Stomach (tissue), 9 donors: ENCODE data around the gene DHPS. TPM values are rescaled to one million over a fixed set of nuclear protein-coding genes. Genes with fewer than 3 reads are reported as not detected.
A peak's percentile ranks its signal among the peaks of the same experiment; 100 is the strongest.

Experiments
- DNase-seq, 2 donors: peaks; one replicate each; pipeline versions ENCODE4 v3.0.0 to v3.0.0-alpha.2; 2013 to 2019
- H3K27ac ChIP-seq, 5 donors: fragments of 200-600 bp in 4 of 5; sonication (generic) in 4 of 5; one replicate each; pipeline ENCODE4 v1.5.1; 2013 to 2019; ENCODE audit warnings: mild to moderate bottlenecking in 1 of 5, moderate library complexity in 1 of 5
- H3K27me3 ChIP-seq, 3 donors: fragments of 200-600 bp; sonication (generic); one replicate each; pipeline ENCODE4 v1.5.1; 2017 to 2019; ENCODE audit warnings: mixed run types in 1 of 3
- H3K36me3 ChIP-seq, 4 donors: fragments of 200-600 bp; sonication (generic); 1 replicate in 3 of 4; 2 replicates in 1 of 4; pipeline ENCODE4 v1.5.1; 2016 to 2019
- H3K4me1 ChIP-seq, 4 donors: fragments of 200-600 bp; sonication (generic); one replicate each; pipeline ENCODE4 v1.5.1; 2016 to 2019
- H3K4me3 ChIP-seq, 4 donors: fragments of 200-600 bp; sonication (generic) in 3 of 4; one replicate each; pipeline ENCODE4 v1.5.1; 2016 to 2019; ENCODE audit warnings: mild to moderate bottlenecking in 1 of 4
- H3K9me3 ChIP-seq, 4 donors: fragments of 200-600 bp; sonication (generic); one replicate each; pipeline ENCODE4 v1.5.1; 2016 to 2019
- CTCF ChIP-seq, 7 experiments: fragments of 450-650 bp in 4 of 7; fragments of 200-600 bp in 3 of 7; sonication (generic) in 3 of 7; IDR thresholded peaks; one replicate each; pipeline ENCODE4 v1.5.1; 2016 to 2019; ENCODE audit warnings: antibody characterized with exemption in 7 of 7, control low read depth in 2 of 7, mild to moderate bottlenecking in 1 of 7
- EP300 ChIP-seq: sonication (generic); formaldehyde crosslinking; IDR thresholded peaks from one replicate; pipeline ENCODE4 v1.6.1; 2017; ENCODE audit warnings: antibody characterized with exemption
- POLR2A ChIP-seq, 4 donors: fragments of 450-650 bp; IDR thresholded peaks; one replicate each; pipeline ENCODE4 v1.6.1; 2016; ENCODE audit warnings: antibody characterized with exemption in 4 of 4, control low read depth in 2 of 4, mild to moderate bottlenecking in 1 of 4, moderate library complexity in 1 of 4
- POLR2AphosphoS5 ChIP-seq, 3 donors: sonication (generic); formaldehyde crosslinking; IDR thresholded peaks; one replicate each; pipeline ENCODE4 v1.6.1; 2016; ENCODE audit warnings: antibody characterized with exemption in 3 of 3
- WGBS, 5 donors: extraction: QIAGEN DNeasy Blood & Tissue Kit in 3 of 5; methylation state at CpG; one replicate each; pipeline versions ENCODE4 v1.1.5 to v1.1.7; 2013 to 2018; 5-methylcytosine and 5-hydroxymethylcytosine counted together
- intact Hi-C: fragments of 100-400 bp; cut with DNase I; formaldehyde crosslinking; loops from one replicate; pipeline ENCODE4 v1.15.1; 2023; ENCODE audit warnings: low total_unique reads
- polyA plus RNA-seq, 3 donors: library from polyadenylated mRNA; stranded (reverse); fragments of 200-250 nt; gene quantifications; one replicate each; pipeline ENCODE4 v1.2.3, GENCODE V29; 2013
- total RNA-seq, 5 donors: library from RNA; depleted of rRNA; stranded (reverse); fragments of >200 nt; gene quantifications; one replicate each; pipeline versions ENCODE4 v1.1.0 to v1.2.3, GENCODE V29; 2014 to 2016
- donor health status: healthy with polysubstance abuse.
- donor health status: Bipolar disorder and iron deficiency.
- donor health status: healthy.

Gene DHPS
- total and polyA plus RNA-seq, 8 donors: 51.7 to 287 (median 75.5) TPM

GRCh38 chr19:12670159-12670928, 11.3 kb downstream of the DHPS start:
- H3K27me3 ChIP-seq: no peaks in the 10 kb centered on the region
- H3K27ac ChIP-seq: peak overlapping the region; percentile 92 to 98 (median 96)
- peak overlapping the region; percentile 78 to 97 (median 88) for H3K4me3 ChIP-seq
- peaks cover 33 to 61% (median 51%) of the 10 kb centered on the region in 4 donors for H3K4me1 ChIP-seq
- intact Hi-C loops: loop anchor here (10.0 kb wide), 1 partner anchor 106 kb away; no protein-coding TSS in a partner anchor
- no peaks in the 10 kb centered on the region for H3K9me3 ChIP-seq
- peaks cover 29 to 39% (median 37%) of the 10 kb centered on the region in 4 donors for H3K36me3 ChIP-seq
- no peak for DNase-seq
- 33 to 47% (median 34%) methylated on average over 19 to 26 of the region's 26 CpGs for WGBS, 5 donors
- TF ChIP-seq POLR2AphosphoS5 (IDR thresholded peaks at IDR 0.05) (no peak), POLR2A (IDR thresholded peaks at IDR 0.05) (no peak), CTCF (IDR thresholded peaks at IDR 0.05) (no peak), EP300 (no peak)

- intact Hi-C loops: loop anchor here (10.0 kb wide), 1 partner anchor 105 kb away; no protein-coding TSS in a partner anchor
- Histone ChIP-seq H3K27ac (peak overlapping the region; percentile 92 to 98 (median 96)), H3K27me3 (no peaks in the 10 kb centered on the region), H3K36me3 (peaks cover 20 to 39% (median 36%) of the 10 kb centered on the region in 4 donors), H3K4me3 (peak overlapping the region; percentile 78 to 97 (median 88)), H3K4me1 (peaks cover 33 to 69% (median 59%) of the 10 kb centered on the region in 4 donors), H3K9me3 (no peaks in the 10 kb centered on the region)
- TF ChIP-seq POLR2AphosphoS5 (IDR thresholded peaks at IDR 0.05) (peak; percentile 39 to 88 (median 64)), EP300 (no peak), CTCF (IDR thresholded peaks at IDR 0.05) (peak in 1 of 7 experiments; percentile 17)
- 0 to 1% (median 1%) methylated on average over 33 to 64 of the region's 64 CpGs for WGBS, 5 donors
- peak; percentile 85 to 94 for DNase-seq
Measured at GRCh38 chr19:12669270-12670158, 12.2 kb downstream of the DHPS start.

- 0 to 1% (median 1%) methylated on average over 24 of the region's 24 CpGs for WGBS, 5 donors
- no peaks in the 10 kb centered on the region for H3K27me3 ChIP-seq
- peak overlapping the region; percentile 78 to 97 (median 88) for H3K4me3 ChIP-seq
- H3K36me3 ChIP-seq: peaks cover 14 to 39% (median 36%) of the 10 kb centered on the region in 4 donors
- TF ChIP-seq POLR2A (IDR thresholded peaks at IDR 0.05): no peak
- no peak for TF ChIP-seq EP300
- TF ChIP-seq POLR2AphosphoS5 (IDR thresholded peaks at IDR 0.05): no peak
- intact Hi-C loops: no loop called here
- peaks cover 33 to 73% (median 60%) of the 10 kb centered on the region in 4 donors for H3K4me1 ChIP-seq
- H3K9me3 ChIP-seq: no peaks in the 10 kb centered on the region
- DNase-seq: peak; percentile 35 to 78
- H3K27ac ChIP-seq: peak overlapping the region; percentile 92 to 98 (median 96)
Measured at GRCh38 chr19:12668932-12669269, 12.8 kb downstream of the DHPS start.

- Histone ChIP-seq H3K9me3 (no peaks in the 10 kb centered on the region), H3K4me1 (peaks cover 33 to 73% (median 60%) of the 10 kb centered on the region in 4 donors), H3K27me3 (no peaks in the 10 kb centered on the region), H3K36me3 (peaks cover 14 to 39% (median 36%) of the 10 kb centered on the region in 4 donors), H3K4me3 (peak overlapping the region; percentile 78 to 97 (median 88)), H3K27ac (peak overlapping the region in 4 of 5 donors; percentile 94 to 98 (median 96))
- TF ChIP-seq EP300 (no peak), POLR2AphosphoS5 (IDR thresholded peaks at IDR 0.05) (no peak), POLR2A (IDR thresholded peaks at IDR 0.05) (no peak), CTCF (IDR thresholded peaks at IDR 0.05) (no peak)
- intact Hi-C loops: no loop called here
- no peak for DNase-seq
- 58 to 69% (median 61%) methylated on average over 8 of the region's 8 CpGs for WGBS, 5 donors
Measured at GRCh38 chr19:12668346-12668745, 13.3 kb downstream of the DHPS start.
